PFSK-1 (cell line): ENCODE measurements around the gene ESRRG.

Source experiments
- FOXP2 ChIP-seq: optimal IDR thresholded peaks from 2 replicates; pipeline ENCODE3; 2011; ENCODE audit warnings: borderline replicate concordance, control low read depth, inconsistent platforms; ENCODE audit not compliant: insufficient read depth; ENCODE audit errors: extremely low read length, extremely low read depth
- POLR2AphosphoS5 ChIP-seq: IDR thresholded peaks from 2 replicates; pipeline ENCODE4 v1.6.1; 2012; ENCODE audit warnings: low read depth, mild to moderate bottlenecking, control low read depth, low read length, moderate library complexity
- SIN3A ChIP-seq: IDR thresholded peaks from 2 replicates; pipeline ENCODE4 v1.6.1; 2012; ENCODE audit warnings: mild to moderate bottlenecking, low read length, moderate library complexity, borderline replicate concordance; ENCODE audit not compliant: insufficient read depth
- TAF1 ChIP-seq: IDR thresholded peaks from 2 replicates; pipeline ENCODE4 v1.6.1; 2012; ENCODE audit warnings: low read length, control low read depth, borderline replicate concordance; ENCODE audit not compliant: insufficient read depth
- TF ChIP-seq, protein P1 (sequence below), 2 experiments: IDR thresholded peaks; 2 replicates each; pipeline versions ENCODE4 v1.6.1 to v1.8.0; 2011 to 2012; ENCODE audit warnings: low read depth in 2 of 2, low read length in 2 of 2, control low read depth in 1 of 2, inconsistent platforms in 1 of 2, mild to moderate bottlenecking in 1 of 2, moderate library complexity in 1 of 2; ENCODE audit not compliant: insufficient read depth in 1 of 2

ESRRG gene

DNA sequence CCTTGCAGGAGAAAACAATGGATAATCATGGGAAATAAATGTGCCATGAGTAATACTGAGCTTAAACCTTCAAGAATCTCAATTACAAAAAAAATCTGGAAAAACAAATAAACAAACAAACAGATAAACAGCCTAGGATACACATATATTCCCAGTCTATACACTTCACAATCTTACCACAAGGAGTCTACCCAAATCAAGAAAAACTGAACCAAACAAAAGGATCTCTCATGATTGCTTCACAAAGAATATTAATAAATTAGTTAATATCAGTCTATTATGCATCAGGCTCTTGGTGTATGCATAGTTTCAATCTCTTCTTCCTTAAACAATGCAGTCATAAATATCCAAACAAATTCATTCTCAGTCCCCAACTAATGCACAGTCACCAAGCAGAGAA lies 3.2 kb upstream of the ESRRG start:
- no peak for TF ChIP-seq TAF1
- TF ChIP-seq FOXP2, result no peak
- TF ChIP-seq SIN3A, result no peak
- TF ChIP-seq, protein P1, sequence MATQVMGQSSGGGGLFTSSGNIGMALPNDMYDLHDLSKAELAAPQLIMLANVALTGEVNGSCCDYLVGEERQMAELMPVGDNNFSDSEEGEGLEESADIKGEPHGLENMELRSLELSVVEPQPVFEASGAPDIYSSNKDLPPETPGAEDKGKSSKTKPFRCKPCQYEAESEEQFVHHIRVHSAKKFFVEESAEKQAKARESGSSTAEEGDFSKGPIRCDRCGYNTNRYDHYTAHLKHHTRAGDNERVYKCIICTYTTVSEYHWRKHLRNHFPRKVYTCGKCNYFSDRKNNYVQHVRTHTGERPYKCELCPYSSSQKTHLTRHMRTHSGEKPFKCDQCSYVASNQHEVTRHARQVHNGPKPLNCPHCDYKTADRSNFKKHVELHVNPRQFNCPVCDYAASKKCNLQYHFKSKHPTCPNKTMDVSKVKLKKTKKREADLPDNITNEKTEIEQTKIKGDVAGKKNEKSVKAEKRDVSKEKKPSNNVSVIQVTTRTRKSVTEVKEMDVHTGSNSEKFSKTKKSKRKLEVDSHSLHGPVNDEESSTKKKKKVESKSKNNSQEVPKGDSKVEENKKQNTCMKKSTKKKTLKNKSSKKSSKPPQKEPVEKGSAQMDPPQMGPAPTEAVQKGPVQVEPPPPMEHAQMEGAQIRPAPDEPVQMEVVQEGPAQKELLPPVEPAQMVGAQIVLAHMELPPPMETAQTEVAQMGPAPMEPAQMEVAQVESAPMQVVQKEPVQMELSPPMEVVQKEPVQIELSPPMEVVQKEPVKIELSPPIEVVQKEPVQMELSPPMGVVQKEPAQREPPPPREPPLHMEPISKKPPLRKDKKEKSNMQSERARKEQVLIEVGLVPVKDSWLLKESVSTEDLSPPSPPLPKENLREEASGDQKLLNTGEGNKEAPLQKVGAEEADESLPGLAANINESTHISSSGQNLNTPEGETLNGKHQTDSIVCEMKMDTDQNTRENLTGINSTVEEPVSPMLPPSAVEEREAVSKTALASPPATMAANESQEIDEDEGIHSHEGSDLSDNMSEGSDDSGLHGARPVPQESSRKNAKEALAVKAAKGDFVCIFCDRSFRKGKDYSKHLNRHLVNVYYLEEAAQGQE (IDR thresholded peaks at IDR 0.05; ENCODE audit: insufficient read depth in 1 of 2, low read depth in 2 of 2, low read length in 2 of 2), result no peak
- TF ChIP-seq POLR2AphosphoS5, result no peak

DNA sequence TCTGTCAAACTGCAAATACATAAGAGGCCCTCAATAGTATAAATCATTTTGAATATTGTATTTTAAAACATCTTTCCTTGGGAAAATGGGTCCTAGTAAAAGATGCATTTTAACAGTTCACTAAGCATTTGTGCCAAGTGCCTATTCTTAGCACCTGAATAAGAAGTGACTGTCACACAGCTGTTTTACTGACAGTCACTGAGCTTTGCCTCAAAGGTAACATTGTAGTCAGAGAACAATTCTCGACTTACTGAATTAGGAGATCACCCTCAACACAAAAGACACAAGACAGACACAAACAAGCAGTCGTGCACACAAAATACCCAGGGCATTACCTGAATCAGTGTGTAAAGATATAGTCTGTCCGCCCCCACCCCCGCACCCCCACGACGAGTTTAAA lies 408 bp downstream of the ESRRG start:
- TF ChIP-seq POLR2AphosphoS5, result no peak
- no peak for TF ChIP-seq TAF1
- TF ChIP-seq SIN3A, result no peak
- TF ChIP-seq FOXP2, result no peak
- TF ChIP-seq, protein P1 (IDR thresholded peaks at IDR 0.05; ENCODE audit: insufficient read depth in 1 of 2, low read depth in 2 of 2, low read length in 2 of 2), result no peak

DNA sequence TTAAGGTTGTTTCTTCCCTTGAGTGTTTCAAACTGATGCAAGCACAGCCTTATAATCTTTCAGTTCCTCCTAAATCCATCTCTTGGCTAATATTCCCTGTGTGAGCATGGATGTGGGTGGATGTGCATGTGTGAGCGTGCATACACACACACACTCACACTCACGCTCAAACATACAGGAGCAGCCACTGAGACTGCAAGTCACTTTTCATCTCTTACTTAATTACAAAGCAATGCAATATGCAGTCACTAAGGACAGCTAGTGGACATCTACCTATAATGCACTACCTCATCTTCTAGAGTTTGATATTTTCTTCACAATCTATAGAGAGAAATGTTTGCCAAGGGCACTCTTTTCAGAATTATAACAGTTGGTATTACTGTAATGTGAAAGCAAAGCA lies 1.4 kb downstream of the ESRRG start:
- TF ChIP-seq FOXP2 (no peak), SIN3A (no peak), POLR2AphosphoS5 (no peak), TAF1 (no peak)
- TF ChIP-seq, protein P1 (IDR thresholded peaks at IDR 0.05; ENCODE audit: insufficient read depth in 1 of 2, low read depth in 2 of 2, low read length in 2 of 2), result no peak

DNA sequence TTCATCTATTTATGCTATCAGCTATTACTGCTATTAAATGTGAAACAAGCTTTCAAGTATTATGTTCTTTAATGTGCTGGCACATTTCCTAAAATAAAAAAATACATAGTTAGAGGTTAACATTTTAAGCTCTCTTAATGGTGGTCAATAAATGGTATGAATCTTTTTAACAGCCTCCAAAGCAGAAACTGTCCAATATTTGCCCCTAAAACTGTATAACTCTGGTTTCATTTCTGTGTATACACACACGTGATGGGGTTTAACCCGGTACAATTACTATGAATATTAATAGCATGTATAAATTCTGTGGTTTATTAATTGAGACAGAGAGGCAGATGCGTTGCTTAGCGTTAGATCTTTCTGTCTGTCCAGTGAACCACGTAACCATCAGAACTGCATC lies 2.2 kb downstream of the ESRRG start:
- TF ChIP-seq POLR2AphosphoS5 (no peak), SIN3A (no peak)

DNA sequence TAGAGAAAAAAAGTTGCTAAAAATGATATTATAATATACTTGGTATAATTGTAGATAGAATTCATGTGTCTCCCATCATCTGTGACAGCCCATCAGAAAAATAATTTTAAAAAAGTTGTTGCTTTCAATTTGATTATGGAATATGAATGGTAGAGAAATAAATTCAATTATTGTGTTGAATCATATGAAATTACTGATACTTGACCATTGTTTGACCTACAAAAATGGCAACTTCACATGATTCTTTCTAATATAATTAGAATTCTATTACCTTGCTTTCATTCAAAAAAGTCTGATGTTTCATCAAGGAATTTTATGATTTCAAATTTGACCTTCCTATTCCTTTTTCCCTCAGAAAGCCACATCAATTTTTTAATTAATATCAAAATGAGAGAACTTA lies 11.5 kb downstream of the ESRRG start:
- TF ChIP-seq POLR2AphosphoS5 (no peak), FOXP2 (no peak), TAF1 (no peak), SIN3A (no peak)
- TF ChIP-seq, protein P1 (IDR thresholded peaks at IDR 0.05; ENCODE audit: insufficient read depth in 1 of 2, low read depth in 2 of 2, low read length in 2 of 2), result no peak
